GM11168 (cell line): ENCODE measurements around the gene CD14.
"Not testable (repeated sequence)": the region's sequence is repeated elsewhere in the genome, so short reads cannot be mapped to it uniquely, and the experiment has no call there.

ENCODE experiments used
- in situ Hi-C: fragments of 300-500 bp; cut with MboI; formaldehyde crosslinking; loops from one replicate; pipeline ENCODE4 v1.12.0; 2022; ENCODE audit warnings: low sequenced_read_pairs; ENCODE audit not compliant: unreplicated experiment

The CD14 gene

DNA sequence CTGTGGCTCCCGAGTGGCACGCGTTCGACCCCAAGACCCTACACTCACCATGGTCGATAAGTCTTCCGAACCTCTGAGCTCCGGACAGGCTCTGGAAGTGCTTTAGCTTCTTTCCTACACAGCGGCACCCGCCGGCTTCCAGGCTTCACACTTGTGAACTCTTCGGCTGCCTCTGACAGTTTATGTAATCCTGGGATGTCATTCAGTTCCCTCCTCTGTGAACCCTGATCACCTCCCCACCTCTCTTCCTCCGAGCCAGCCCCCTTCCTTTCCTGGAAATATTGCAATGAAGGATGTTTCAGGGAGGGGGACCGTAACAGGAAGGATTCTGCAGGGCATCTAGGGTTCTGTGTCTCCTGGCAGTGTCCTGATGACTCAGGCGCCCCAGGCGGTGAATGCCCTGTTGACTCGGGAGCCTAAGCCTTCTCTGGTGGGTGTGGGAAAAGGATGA is at the start of gene CD14:
Gene CD14 (minus strand): TSS at position 155 of the 451 bp plus-strand sequence. CDS start 104 bp downstream, at position 51.
- in situ Hi-C loops, result loop anchor here (5.0 kb wide), 1 partner anchor 66 kb away; no protein-coding TSS in a partner anchor

- in situ Hi-C loops, result no loop called here
Observed at GRCh38 chr5:140678993-140679392, 46.0 kb upstream of the CD14 start.

GRCh38 chr5:140677947-140678346 is 45.0 kb upstream of the CD14 start:
- in situ Hi-C loops, result no loop called here

GRCh38 chr5:140674629-140675028 is 41.7 kb upstream of the CD14 start:
- in situ Hi-C loops, result no loop called here

DNA sequence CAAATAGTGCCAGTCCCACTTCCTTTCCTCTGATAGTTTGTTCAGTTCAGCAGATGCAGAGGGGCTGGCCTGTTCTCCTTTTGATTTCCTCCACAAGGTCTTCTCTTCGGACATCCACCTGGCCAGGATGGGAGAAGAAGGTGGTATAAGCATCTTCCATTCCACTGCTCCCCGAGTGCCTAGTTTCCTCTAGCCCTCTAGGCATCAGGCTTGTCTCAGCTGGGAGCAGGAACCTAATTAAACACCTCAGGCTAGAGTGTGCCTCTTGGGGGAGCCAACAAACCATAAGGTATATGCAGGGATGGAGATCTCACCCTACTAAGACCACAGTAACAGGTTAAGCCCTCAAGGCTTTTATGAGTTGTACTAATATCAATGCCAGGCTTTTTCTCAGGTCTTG is 41.2 kb upstream of the CD14 start:
- in situ Hi-C loops, result no loop called here

GRCh38 chr5:140673187-140673976 is 40.4 kb upstream of the CD14 start, which contains the start of gene DND1:
DND1 (minus strand) TSS chr5:140673576; CDS start chr5:140673542, 34 bp downstream.
- in situ Hi-C loops, result no loop called here

GRCh38 chr5:140672455-140673186 is 39.6 kb upstream of the CD14 start:
- in situ Hi-C loops, result no loop called here

DNA sequence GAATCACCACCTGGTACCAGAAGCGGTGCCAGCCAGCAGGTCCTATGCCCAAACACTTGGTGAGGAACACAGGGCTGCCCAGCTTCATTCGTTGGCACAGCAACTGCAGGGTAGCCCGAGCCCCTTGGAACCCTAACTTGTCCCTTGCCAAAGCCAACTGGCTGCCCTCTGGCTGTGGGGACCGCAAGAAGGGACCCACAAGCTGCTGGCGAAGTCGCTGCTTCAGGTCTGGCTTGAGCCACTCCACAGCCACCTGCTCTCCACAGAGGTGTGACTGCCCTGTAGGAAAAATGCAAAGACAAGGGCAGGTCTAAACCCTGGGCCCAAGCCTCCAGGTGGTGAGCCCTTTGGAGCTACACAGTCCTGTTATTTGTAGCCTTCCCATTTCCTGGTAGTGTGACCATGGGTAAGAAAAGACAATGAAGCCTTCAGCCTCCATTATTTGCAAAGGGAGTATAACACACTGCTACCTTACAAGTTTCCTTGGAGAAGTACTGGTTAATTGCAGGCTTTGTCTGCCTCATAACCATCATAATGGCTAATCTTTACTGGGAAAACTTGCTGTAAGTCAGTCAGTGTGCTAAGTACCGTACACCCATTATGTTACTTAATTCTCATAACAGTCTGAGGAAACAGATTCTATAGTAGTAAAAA is 38.6 kb upstream of the CD14 start:
- in situ Hi-C loops, result no loop called here

DNA sequence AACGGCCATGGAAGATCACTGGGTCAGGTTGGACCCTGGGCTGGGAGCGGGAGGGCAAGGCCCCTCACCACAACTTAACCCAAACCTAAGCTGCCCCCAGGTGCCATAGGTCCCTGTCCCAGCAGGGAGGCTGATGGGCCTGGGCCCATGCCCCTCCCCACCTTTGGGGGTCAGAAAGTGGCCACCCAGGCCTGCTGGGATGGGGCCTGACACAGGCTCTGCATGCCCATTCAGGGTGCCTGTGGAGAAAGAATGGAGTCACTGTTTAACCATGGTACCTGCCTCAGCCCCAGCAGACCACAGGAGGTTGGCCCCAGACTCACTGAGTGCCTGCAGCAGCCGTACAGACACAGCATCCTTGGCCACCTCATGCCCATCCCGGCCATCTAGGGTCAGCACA is 38.1 kb upstream of the CD14 start:
- in situ Hi-C loops, result not testable (repeated sequence)

GRCh38 chr5:140664359-140665119 is 31.6 kb upstream of the CD14 start, which contains the start of gene WDR55:
WDR55 (plus strand) TSS chr5:140664904; CDS start chr5:140664913, 9 bp downstream.
- in situ Hi-C loops, result no loop called here

GRCh38 chr5:140664030-140664358 is 31.0 kb upstream of the CD14 start:
- in situ Hi-C loops, result no loop called here

DNA sequence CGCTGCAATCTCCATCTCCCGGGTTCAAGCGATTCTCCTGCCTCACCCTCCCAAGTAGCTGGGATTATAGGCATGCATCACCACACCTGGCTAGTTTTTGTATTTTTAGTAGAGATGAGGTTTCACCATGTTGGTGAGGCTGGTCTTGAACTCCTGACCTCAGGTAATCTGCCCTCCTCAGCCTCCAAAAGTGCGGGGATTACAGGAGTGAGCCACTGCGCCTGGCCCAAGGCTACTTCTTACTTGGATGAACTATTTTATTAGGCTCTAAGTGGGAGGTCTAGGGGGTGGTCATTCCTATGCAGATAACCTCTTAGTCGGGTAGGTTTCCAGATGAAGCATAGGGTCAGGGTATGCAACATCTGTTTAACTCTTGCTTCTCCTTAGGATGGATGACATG is 27.4 kb upstream of the CD14 start:
- in situ Hi-C loops, result not testable (repeated sequence)

- in situ Hi-C loops, result no loop called here
Observed at GRCh38 chr5:140658870-140659269, 25.9 kb upstream of the CD14 start.

- in situ Hi-C loops, result no loop called here
Observed at GRCh38 chr5:140647042-140647419, 14.1 kb upstream of the CD14 start.

- in situ Hi-C loops, result no loop called here
Observed at GRCh38 chr5:140642718-140643117, 9.7 kb upstream of the CD14 start.

DNA sequence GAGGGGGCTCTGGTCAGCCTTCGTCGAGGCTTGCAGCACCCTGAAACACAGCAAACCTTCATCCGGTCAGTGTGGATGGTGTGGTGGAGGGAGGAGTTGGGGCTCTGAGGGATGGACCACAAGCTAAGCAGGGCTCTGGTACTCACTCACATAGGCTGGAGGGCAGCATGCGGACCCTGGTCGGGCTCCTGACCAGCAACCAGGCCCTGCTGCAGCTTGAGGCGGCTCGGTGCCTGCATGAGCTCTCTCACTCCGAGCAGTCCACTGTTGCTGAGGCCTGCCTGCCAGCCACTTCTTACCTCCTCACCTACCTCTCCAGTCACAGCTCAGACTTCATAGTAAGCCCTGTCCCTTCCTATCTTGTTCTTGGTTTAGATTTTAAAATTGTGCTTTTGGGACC is 8.7 kb upstream of the CD14 start:
- in situ Hi-C loops, result no loop called here

- in situ Hi-C loops, result no loop called here
Observed at GRCh38 chr5:140639148-140639981, 6.4 kb upstream of the CD14 start, which contains the start of gene TMCO6. TMCO6 (plus strand) TSS chr5:140639451; CDS start chr5:140639528, 77 bp downstream.

- in situ Hi-C loops, result not testable (repeated sequence)
Observed at GRCh38 chr5:140638898-140639147, 5.8 kb upstream of the CD14 start.

DNA sequence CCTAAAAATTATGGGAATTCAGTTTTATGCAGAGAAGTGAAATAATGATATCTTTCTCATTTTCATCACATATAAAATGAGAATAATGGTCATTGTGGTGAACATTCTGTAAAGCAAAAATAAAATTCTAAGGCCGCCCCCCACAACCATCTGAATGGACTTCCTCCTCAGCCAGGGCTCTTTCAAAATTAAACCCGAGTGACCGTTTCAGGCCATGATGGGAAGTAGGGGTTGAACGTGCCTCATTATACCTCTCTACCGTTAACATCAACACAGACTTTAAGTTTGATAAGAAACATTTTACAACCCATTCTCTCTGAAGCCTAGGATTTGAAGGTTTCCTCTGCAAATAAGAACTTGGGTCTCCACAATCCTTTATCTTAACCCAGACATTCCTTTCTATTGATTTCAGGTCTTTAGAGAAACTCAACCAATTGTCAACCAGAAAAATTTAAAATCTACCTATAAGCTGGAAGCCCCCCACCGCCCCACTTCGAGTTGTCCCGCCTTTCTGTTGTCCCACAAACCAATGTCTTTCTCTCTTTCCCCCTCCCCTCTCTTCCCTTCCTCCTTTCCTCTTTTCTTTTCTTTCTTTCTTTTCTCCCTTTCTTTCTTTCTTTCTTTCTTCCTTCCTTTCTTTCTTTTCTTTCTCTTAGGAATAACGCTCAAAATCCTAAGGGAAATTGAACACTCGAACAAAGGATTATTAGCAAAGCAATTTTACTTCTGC is 4.6 kb upstream of the CD14 start:
- in situ Hi-C loops, result no loop called here
